ENCODE results near the gene CEACAM7.

CEACAM7 gene

DNA sequence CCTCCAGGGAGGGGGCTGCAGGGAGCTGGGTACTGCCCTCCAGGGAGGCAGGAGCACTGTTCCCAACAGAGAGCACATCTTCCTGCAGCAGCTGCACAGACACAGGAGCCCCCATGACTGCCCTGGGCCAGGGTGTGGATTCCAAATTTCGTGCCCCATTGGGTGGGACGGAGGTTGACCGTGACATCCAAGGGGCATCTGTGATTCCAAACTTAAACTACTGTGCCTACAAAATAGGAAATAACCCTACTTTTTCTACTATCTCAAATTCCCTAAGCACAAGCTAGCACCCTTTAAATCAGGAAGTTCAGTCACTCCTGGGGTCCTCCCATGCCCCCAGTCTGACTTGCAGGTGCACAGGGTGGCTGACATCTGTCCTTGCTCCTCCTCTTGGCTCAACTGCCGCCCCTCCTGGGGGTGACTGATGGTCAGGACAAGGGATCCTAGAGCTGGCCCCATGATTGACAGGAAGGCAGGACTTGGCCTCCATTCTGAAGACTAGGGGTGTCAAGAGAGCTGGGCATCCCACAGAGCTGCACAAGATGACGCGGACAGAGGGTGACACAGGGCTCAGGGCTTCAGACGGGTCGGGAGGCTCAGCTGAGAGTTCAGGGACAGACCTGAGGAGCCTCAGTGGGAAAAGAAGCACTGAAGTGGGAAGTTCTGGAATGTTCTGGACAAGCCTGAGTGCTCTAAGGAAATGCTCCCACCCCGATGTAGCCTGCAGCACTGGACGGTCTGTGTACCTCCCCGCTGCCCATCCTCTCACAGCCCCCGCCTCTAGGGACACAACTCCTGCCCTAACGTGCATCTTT, 12.5 kb upstream of the CEACAM7 start:
- DNase-seq (ENCODE audit: low read depth in 1 of 2, low spot score in 1 of 2) = no peak

DNA sequence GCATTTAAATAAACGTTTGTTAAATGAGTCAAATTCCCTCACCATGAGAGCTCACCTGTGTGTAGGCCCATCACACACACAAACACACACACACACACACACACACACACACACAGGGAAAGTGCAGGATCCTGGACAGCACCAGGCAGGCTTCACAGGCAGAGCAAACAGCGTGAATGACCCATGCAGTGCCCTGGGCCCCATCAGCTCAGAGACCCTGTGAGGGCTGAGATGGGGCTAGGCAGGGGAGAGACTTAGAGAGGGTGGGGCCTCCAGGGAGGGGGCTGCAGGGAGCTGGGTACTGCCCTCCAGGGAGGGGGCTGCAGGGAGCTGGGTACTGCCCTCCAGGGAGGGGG, 11.9 kb upstream of the CEACAM7 start:
- no peak for DNase-seq (ENCODE audit: low read depth in 1 of 2, low spot score in 1 of 2)

DNA sequence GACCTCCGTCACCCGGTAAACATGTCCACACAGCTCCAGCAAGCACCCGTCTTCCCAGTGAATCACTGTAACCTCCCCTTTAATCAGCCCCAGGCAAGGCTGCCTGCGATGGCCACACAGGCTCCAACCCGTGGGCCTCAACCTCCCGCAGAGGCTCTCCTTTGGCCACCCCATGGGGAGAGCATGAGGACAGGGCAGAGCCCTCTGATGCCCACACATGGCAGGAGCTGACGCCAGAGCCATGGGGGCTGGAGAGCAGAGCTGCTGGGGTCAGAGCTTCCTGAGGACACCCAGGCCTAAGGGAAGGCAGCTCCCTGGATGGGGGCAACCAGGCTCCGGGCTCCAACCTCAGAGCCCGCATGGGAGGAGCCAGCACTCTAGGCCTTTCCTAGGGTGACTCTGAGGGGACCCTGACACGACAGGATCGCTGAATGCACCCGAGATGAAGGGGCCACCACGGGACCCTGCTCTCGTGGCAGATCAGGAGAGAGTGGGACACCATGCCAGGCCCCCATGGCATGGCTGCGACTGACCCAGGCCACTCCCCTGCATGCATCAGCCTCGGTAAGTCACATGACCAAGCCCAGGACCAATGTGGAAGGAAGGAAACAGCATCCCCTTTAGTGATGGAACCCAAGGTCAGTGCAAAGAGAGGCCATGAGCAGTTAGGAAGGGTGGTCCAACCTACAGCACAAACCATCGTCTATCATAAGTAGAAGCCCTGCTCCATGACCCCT, 11.3 kb upstream of the CEACAM7 start:
- no peak for DNase-seq (ENCODE audit: low read depth in 1 of 2, low spot score in 1 of 2)

- DNase-seq (ENCODE audit: low read depth in 1 of 2, low spot score in 1 of 2) = no peak
Measured at GRCh38 chr19:41698746-41699230, 10.7 kb upstream of the CEACAM7 start.

GRCh38 chr19:41697198-41697855, 9.3 kb upstream of the CEACAM7 start:
- DNase-seq (ENCODE audit: low read depth in 1 of 2, low spot score in 1 of 2) = no peak

DNA sequence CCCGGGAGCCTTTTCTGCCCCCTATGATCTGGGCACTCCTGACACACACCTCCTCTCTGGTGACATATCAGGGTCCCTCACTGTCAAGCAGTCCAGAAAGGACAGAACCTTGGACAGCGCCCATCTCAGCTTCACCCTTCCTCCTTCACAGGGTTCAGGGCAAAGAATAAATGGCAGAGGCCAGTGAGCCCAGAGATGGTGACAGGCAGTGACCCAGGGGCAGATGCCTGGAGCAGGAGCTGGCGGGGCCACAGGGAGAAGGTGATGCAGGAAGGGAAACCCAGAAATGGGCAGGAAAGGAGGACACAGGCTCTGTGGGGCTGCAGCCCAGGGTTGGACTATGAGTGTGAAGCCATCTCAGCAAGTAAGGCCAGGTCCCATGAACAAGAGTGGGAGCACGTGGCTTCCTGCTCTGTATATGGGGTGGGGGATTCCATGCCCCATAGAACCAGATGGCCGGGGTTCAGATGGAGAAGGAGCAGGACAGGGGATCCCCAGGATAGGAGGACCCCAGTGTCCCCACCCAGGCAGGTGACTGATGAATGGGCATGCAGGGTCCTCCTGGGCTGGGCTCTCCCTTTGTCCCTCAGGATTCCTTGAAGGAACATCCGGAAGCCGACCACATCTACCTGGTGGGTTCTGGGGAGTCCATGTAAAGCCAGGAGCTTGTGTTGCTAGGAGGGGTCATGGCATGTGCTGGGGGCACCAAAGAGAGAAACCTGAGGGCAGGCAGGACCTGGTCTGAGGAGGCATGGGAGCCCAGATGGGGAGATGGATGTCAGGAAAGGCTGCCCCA, 8.5 kb upstream of the CEACAM7 start:
- DNase-seq (ENCODE audit: low read depth in 1 of 2, low spot score in 1 of 2) = no peak

GRCh38 chr19:41695745-41696144, 7.7 kb upstream of the CEACAM7 start:
- DNase-seq (ENCODE audit: low read depth in 1 of 2, low spot score in 1 of 2) = no peak

GRCh38 chr19:41694831-41695635, 7.0 kb upstream of the CEACAM7 start:
- DNase-seq (ENCODE audit: low read depth in 1 of 2, low spot score in 1 of 2) = no peak

GRCh38 chr19:41694196-41694595, 6.1 kb upstream of the CEACAM7 start:
- no peak for DNase-seq (ENCODE audit: low read depth in 1 of 2, low spot score in 1 of 2)

GRCh38 chr19:41691268-41691970, 3.3 kb upstream of the CEACAM7 start:
- no peak for DNase-seq (ENCODE audit: low read depth in 1 of 2, low spot score in 1 of 2)

DNA sequence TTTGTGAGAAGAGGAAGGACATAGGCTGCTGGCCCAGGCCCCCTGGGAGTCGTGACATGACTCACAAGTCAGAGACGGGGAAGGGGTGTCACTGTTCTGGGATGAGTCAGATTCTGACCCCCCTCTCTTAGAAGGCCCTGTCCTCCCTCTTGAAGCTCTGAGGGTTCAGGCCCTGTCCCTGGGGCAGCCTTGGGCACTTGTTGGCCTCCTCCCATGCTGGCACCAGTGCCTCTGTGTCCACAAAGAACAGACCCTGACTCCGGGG, 2.7 kb upstream of the CEACAM7 start:
- no peak for DNase-seq (ENCODE audit: low read depth in 1 of 2, low spot score in 1 of 2)

GRCh38 chr19:41689993-41690800, 2.1 kb upstream of the CEACAM7 start:
- no peak for DNase-seq (ENCODE audit: low read depth in 1 of 2, low spot score in 1 of 2)

DNA sequence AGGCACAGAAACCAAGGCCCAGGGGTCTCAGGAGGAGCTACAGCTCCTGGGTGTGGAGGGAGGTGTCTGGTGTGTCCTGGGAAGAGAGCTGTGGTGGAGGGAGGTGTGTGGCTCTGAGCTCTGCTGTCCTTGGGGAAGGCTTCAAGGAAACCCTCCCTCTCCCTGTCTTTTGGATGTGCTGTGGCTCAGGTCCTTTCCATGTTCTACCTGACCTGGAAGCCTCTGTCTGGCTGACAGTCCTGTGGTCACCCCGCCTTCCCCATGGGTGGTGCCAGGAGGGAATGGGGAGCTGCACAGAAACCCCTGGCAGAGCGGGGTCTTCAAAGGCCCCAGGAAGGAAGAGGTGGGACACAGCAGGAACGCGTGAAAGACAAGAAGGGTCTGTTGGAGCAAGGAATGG, 617 bp upstream of the CEACAM7 start:
- no peak for DNase-seq (ENCODE audit: low read depth in 1 of 2, low spot score in 1 of 2)

DNA sequence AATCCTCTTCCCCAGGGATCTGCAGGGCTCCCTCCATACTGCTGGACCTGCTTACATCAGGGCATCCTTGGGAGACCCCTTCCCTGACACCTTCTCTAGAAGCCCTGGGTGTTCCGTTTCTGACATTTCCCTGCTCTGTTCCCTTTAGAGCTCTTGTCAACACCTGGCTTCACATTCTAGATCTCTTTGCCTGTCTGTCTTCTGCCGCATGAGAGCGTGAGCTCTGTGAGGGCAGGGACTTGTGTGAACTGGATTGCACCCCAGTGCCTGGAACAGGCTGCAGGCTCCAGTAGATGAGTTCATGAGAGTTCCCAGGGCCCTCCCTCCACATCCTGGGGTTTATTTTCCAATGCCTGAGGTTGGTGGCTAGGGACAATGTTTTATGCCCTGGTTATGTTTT, 651 bp downstream of the CEACAM7 start:
- no peak for DNase-seq (ENCODE audit: low read depth in 1 of 2, low spot score in 1 of 2)

DNA sequence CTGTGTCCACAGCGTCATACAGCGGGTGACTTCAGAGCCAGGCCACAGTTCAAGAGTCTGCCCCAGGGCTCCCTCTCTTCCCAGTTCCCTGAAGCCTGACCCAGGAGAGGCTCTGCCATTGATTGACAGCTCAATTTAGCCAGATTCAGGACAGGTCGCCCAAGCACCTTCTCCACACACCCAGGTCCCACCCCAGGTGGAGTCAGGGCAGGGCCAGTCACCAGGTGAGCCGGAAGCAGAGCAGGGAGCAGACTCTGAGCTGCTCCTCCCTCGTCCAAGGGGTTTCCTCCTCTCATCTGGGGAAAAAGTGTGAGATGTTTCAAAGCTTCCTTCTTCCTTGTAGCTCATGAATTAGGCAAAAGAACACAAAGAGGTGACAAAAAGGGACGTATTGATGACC, 5.6 kb downstream of the CEACAM7 start:
- DNase-seq (ENCODE audit: low read depth in 1 of 2, low spot score in 1 of 2) = no peak

- no peak for DNase-seq (ENCODE audit: low read depth in 1 of 2, low spot score in 1 of 2)
Measured at GRCh38 chr19:41671486-41671885, 16.6 kb downstream of the CEACAM7 start.

GRCh38 chr19:41670755-41671154, 17.3 kb downstream of the CEACAM7 start:
- no peak for DNase-seq (ENCODE audit: low read depth in 1 of 2, low spot score in 1 of 2)

- DNase-seq (ENCODE audit: low read depth in 1 of 2, low spot score in 1 of 2) = no peak
Measured at GRCh38 chr19:41668315-41668714, 19.8 kb downstream of the CEACAM7 start.

- no peak for DNase-seq (ENCODE audit: low read depth in 1 of 2, low spot score in 1 of 2)
Measured at GRCh38 chr19:41666075-41666474, 22.0 kb downstream of the CEACAM7 start.

All from activated T-helper 1 cell treated with anti-CD3 and anti-CD28 coated beads, Interleukin-2, amount 50 U/mL, for 16 hours (primary cell).